Kasumi-1 (cell line): ENCODE results near the gene FAM120A.
A peak's percentile ranks its signal among the peaks of the same experiment; 100 is the strongest.

Experiments used
- DNase-seq, 2 experiments: peaks; one replicate each; lab custom pipeline; 2025; lab: John Stamatoyannopoulos, UW

The FAM120A gene

GRCh38 chr9:93473411-93473810, 21.9 kb downstream of the FAM120A start:
- no peak for DNase-seq

- no peak for DNase-seq
These were observed 23.6 kb downstream of the FAM120A start for GRCh38 chr9:93475108-93475507.

DNA sequence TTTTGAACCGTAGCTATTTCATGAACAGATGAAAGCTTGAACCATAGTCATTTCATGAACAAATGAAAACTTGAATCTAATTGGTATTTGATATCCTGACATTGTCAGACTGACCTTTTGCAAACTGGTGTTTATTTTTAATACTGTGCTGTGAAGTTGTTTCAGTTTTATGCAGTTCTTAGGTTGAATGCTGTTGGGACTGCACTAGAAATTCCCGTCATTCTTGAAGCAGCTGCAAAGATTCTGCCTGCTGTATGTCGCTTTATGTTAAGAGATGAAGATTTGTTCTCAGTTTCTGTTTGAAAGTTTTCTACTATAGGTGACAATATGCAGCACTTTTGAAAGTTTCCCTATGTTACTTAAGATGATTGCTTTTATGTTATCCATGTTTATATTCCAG, 24.4 kb downstream of the FAM120A start:
- DNase-seq, result no peak

- DNase-seq, result no peak
These were observed 25.4 kb downstream of the FAM120A start for GRCh38 chr9:93476924-93477323.

DNA sequence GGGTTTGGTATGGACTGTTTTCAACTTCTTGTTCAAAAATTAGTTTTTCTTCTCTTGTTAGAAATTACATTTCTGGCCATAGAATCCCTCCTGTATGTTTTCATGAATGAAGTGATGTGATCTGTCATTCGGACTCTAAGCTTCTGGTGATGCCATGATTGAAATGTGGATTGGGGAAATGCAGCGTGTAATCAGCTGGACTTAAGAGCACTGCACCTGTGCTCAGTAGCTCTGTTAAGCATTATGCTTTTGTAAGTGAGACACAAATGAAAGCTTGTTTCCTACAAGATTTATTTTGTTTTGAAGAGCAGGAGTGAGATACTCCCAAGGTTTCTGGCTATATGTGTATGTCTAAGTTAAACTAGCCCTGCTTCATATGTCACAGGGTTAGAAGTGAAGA, 25.9 kb downstream of the FAM120A start:
- no peak for DNase-seq

GRCh38 chr9:93479726-93480125, 28.2 kb downstream of the FAM120A start:
- DNase-seq, result no peak

DNA sequence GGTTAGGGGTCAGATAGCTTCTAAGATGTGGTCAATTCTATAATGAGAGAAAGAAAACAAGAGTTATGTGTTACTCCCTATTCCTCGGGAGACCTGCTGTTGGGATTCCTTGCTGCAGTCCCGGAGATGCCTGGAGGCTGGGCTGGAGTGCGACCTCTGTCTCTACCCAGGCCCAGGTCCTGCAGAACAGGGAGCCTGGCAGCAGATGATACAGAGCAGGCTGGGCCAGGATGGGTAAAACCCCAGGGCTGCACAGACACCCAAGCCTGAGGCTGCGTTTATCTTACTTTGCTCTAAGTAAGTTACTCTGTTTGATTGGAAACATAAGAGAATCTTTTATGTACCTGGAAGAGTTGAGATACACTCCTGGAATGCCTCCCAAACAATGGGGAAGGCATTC, 28.8 kb downstream of the FAM120A start:
- DNase-seq, result no peak

GRCh38 chr9:93480728-93481324, 29.3 kb downstream of the FAM120A start:
- no peak for DNase-seq

DNA sequence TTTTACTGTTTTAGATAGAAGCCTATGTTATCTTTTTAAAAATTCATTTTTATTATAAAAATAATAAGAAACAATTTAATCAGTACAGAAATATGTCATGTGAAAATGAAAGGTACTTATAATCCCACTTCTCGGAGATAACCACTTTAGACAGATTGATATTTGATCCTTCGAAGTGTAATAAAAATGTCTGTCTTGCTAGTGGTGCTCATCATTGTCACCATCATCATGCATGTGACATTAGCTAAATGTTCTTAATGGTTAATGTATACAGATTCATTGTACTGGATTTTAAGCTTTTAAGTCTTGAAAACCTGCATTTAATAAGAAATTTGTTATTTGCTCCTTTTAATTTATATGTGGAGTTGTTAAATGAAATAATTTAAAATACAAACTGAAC, 32.0 kb downstream of the FAM120A start:
- DNase-seq, result no peak

- no peak for DNase-seq
These were observed 34.8 kb downstream of the FAM120A start for GRCh38 chr9:93486268-93486667.

DNA sequence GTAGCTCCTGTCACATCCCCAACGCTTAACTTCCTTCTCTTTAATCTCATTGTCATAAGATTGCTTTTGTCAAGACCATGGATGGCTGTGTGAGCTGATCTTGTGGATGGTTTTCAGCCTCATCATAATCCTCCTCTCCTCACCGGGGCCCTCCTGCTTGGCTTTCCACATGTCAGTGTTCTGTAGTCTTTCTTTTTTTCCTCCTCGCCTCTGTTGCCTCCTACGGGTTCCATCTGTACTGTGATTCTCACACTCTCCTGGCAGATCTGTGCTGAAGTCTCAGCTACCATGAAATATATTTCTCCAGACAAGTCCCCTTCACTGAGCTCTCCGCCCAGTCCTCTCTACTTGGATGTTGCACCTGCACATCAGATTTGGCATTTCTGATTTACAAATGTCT, 36.8 kb downstream of the FAM120A start:
- DNase-seq, result no peak

DNA sequence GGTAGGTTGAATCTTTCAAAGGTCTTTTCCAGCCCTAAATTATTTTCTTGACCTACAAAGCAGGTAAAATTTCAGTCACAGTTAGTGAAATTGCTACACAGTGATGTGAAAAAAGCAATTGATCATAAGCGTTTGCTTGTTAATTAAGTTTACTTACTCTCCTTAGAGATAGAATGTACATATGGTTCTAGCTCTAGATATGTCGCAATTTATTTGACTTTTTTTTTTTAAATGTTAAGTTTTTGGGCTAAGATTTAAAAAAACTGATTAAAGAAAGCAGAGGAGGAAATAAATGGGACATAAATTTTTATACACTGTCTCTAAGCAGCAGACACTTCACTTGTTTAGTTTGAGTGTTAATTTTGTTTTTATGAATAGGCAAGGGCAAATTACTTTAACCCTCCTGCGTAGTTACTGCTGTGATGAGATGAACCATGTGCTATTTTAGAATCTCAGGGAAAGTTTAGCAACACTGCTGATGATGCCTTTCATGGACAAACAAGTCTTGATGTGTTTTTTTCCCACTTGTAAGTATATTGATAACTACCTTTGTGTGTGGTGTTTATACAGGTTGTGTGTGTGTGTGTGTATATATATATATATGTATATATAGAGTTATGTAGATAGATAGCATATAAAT, 40.2 kb downstream of the FAM120A start:
- DNase-seq, result no peak

GRCh38 chr9:93492327-93492726, 40.8 kb downstream of the FAM120A start:
- DNase-seq, result no peak

DNA sequence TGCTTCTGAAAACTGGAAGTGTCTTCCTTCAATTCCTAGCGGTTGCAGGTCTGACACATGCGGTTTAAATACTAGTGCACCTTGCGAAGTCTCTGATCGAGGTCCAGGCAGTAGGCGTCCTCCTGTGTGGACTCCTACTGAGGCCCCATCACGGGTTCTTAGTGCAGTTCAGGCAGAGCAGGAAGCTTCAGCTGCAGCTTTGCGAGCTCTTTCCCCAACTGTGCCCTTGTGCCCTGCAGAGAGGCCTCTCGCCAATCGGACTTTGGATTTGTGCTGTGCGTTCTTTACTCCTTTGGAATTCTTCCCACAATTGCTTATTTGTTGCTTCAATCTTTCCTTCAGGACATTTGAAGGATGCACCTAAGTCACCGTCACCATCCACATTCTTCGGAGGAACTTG, 42.5 kb downstream of the FAM120A start:
- DNase-seq, result no peak

DNA sequence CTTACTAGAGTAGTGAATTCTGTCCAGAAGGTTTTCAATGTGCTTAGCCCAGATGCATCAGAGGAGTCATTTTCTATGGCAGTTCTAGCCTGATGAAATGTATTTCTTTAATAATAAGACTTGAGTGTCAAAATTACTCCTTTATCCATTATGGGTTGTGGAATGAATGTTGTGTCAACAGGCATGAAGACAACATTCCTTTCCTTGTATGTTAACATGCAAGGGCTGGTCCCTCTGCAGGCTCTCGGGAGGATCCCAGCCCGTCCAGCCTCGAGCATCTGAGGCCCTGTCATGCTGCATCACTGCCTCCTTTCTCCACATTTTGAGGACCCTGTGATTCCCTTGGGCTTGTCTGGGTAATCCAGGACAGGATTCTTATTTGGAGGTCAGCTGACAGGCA, 44.8 kb downstream of the FAM120A start:
- no peak for DNase-seq

DNA sequence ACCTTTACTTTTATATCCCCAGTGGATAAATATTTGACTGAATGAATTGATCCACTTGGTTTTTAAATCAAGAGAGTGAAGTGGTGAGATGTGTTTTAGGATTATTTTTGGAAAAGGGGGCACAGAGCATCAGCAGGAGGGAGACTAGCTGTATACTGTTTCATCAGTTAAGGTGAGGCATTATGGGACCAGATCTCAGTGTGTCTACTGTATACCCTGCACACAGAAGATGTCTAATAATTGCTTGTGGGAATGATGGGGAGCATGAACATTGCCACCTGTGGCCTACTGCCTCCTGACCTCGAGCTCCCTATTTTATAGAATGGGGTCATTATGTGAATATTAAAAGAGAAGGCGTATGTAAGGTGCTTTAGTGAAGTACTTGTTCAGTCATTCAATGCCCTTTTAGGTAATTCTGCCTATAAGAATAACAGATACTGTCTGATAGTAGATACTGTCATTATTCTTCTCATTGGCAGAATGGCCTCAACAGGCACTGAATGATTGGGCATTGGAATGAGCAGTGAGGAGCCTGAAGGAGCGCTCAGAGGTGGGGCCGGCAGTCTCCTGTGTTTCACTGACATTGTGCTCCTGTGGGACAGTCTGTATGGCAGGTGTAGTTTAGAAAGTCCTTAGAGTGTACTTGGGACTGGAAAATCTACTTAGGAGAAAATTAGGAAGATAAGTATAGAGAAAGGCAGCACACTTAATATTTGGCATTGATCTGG, 49.2 kb downstream of the FAM120A start:
- no peak for DNase-seq

DNA sequence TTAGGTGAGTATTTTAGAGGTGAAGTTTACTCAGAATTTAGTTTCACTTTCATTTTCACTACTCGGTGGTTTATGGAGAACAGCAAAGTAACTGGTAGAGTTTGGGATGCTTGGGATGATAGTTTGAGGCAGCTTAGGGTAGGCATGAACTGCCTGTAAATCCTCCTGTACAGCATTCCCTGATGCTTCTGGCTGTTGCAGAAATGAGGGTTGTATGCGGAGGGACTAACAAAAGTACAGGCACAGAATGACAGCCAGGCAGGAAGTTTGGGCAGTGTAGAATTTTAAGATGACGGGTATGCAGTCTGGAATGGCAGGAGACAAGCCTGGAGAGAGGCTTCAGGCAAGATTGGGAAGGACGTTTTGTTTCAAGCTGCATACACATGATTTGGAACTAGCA, 49.9 kb downstream of the FAM120A start:
- DNase-seq, result no peak

GRCh38 chr9:93503381-93503780, 51.9 kb downstream of the FAM120A start:
- no peak for DNase-seq

- DNase-seq, result peak in 1 of 2 experiments; percentile 69
These were observed 54.2 kb downstream of the FAM120A start for GRCh38 chr9:93505541-93506132.

DNA sequence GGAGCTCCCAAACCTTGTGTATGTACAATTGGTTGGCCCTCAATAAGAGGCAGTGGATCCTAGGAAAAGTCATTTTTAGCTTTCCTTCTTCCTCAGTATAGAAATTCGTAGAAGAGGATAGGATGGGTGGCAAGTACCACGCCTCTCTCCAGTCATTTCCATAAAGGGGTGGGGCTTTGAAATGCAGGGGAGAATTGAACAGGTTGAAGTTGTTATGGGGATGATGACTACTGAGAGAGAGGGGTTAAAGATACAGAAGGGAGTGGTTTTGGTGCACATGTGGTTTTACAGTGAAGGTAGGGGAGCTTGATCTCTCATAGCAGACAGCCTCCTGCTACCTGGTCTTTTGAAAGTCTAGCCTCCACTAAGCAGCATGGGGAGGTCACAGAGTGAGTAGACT, 56.3 kb downstream of the FAM120A start:
- no peak for DNase-seq

DNA sequence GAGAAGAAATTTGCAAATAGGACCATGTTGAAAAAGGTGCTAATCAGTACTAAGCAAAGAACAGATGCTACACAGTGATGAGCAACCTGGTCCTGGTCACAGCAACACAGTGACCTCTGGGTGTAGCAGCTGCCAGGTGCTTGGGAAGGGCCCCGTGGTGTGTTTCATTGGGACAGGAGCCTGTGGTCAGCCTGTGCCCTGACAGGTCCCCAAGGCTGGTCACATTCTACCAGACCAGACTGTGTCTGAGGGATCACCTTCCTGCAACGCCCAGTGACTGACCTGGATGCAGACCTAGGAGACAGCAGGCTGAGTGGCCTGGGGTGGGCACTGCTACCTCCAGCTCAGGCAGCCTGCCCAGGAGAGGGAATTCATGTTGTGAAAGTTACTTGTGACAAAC, 56.7 kb downstream of the FAM120A start:
- DNase-seq, result no peak

DNA sequence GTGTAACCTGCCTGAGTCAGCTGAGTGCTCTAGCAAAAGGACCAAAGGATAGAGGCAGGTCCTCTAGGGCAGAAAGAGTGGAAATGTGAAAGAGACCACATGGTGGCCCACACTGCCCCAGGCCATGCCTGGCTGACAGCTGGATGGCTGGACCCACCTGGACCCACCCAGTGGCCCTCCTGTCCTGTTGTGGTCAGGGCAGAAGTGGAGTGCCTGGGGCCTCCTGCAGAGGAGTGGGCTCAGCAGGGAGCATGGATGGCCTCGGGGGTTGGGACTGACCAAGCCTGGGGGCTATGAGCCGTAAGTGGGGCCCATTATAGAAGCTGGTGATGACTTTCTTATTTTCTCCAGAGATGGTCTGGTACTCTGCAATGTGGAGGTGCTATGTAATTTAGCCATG, 57.6 kb downstream of the FAM120A start:
- DNase-seq, result no peak

- no peak for DNase-seq
These were observed 58.6 kb downstream of the FAM120A start for GRCh38 chr9:93510041-93510440.
